Endothelial cell of umbilical vein (primary cell): Measurements from ENCODE around the gene CCDC73. TPM values are rescaled to one million over a fixed set of nuclear protein-coding genes. Genes with fewer than 3 reads are reported as not detected.

Experiments
- BruUV-seq: library from RNA; stranded (reverse); fragments of 400-500 nt; replicated peaks from 2 replicates; lab custom pipeline; 2021; lab: Mats Ljungman, UMichigan
- CTCF ChIA-PET: fragments of 300-600, 350-600 bp; sonication (Branson Sonifier 250); formaldehyde crosslinking; loops from one replicate; lab custom pipeline; 2021; ENCODE audit warnings: antibody characterized with exemption, inconsistent platforms; lab: Charles Lee
- POLR2A ChIA-PET: fragments of 300-600, 350-600 bp; sonication (Branson Sonifier 250); formaldehyde crosslinking; loops from one replicate; lab custom pipeline; 2021; ENCODE audit warnings: antibody characterized with exemption, inconsistent platforms; lab: Charles Lee
- DNase-seq: peaks from one replicate; pipeline ENCODE4 v3.0.0-alpha.2; 2011; ENCODE audit warnings: low read depth, low spot score
- FAIRE-seq: peaks from 2 replicates; lab custom pipeline; 2011; peaks lifted over from hg19 to GRCh38; lab: Jason Lieb, UNC
- H2AFZ ChIP-seq: 2 replicates; pipeline ENCODE4 v1.6.0; 2012; ENCODE audit warnings: low read depth, low read length, control low read depth, inconsistent platforms
- H3K27ac ChIP-seq: 2 replicates; pipeline ENCODE4 v1.5.1; 2011; ENCODE audit warnings: low read depth, mild to moderate bottlenecking, control low read depth, low read length, moderate library complexity; ENCODE audit not compliant: insufficient read depth
- H3K27me3 ChIP-seq, 2 experiments: 2 replicates each; pipeline versions ENCODE4 v1.6.0 to v1.6.1; 2011; ENCODE audit warnings: low read length in 2 of 2, mixed read lengths in 1 of 2; ENCODE audit not compliant: control insufficient read depth in 2 of 2, insufficient read depth in 2 of 2
- H3K36me3 ChIP-seq, 2 experiments: 2 replicates in 1 of 2; 3 replicates in 1 of 2; pipeline ENCODE4 v1.5.1; 2011; ENCODE audit warnings: low read length in 2 of 2, mild to moderate bottlenecking in 1 of 2, moderate library complexity in 1 of 2; ENCODE audit not compliant: control insufficient read depth in 2 of 2, insufficient read depth in 2 of 2; ENCODE audit errors: extremely low read depth in 1 of 2
- H3K4me1 ChIP-seq: 3 replicates; pipeline ENCODE4 v1.5.1; 2011; ENCODE audit warnings: mild to moderate bottlenecking, low read length; ENCODE audit not compliant: control insufficient read depth, insufficient read depth; ENCODE audit errors: extremely low read depth
- H3K4me2 ChIP-seq: 2 replicates; pipeline ENCODE4 v1.6.1; 2011; ENCODE audit warnings: low read length, control low read depth, mixed read lengths; ENCODE audit not compliant: insufficient read depth
- H3K4me3 ChIP-seq, 3 experiments: fragments of 200-600 bp in 1 of 3; sonication (generic), shearing (Covaris generic) in 1 of 3; replicated peaks in 1 of 3; 2 replicates each; pipeline ENCODE4 v1.5.1; 2011 to 2016; ENCODE audit warnings: control low read depth in 3 of 3, low read length in 3 of 3, mild to moderate bottlenecking in 2 of 3, inconsistent platforms in 1 of 3, low read depth in 1 of 3, moderate library complexity in 1 of 3; ENCODE audit not compliant: insufficient read depth in 1 of 3
- H3K79me2 ChIP-seq: 2 replicates; pipeline ENCODE4 v1.6.0; 2012; ENCODE audit warnings: low read length, inconsistent platforms; ENCODE audit not compliant: control insufficient read depth, insufficient read depth
- H3K9ac ChIP-seq: replicated peaks from 2 replicates; pipeline ENCODE3; 2011; ENCODE audit warnings: low read length, control low read depth; ENCODE audit not compliant: insufficient read depth; ENCODE audit errors: extremely low read depth
- H3K9me1 ChIP-seq: replicated peaks from 3 replicates; pipeline ENCODE4 v1.6.0; 2011; ENCODE audit warnings: mild to moderate bottlenecking, low read length; ENCODE audit not compliant: control insufficient read depth, insufficient read depth; ENCODE audit errors: extremely low read depth
- H3K9me3 ChIP-seq: replicated peaks from 2 replicates; pipeline ENCODE4 v1.5.1; 2012; ENCODE audit warnings: low read length, inconsistent platforms; ENCODE audit not compliant: control insufficient read depth, insufficient read depth
- H4K20me1 ChIP-seq: replicated peaks from 2 replicates; pipeline ENCODE3; 2011; ENCODE audit warnings: mild to moderate bottlenecking, low read length; ENCODE audit not compliant: control insufficient read depth, insufficient read depth; ENCODE audit errors: extremely low read depth
- CTCF ChIP-seq, 2 donors: IDR thresholded peaks; 1 replicate in 1 of 2; 2 replicates in 1 of 2; pipeline ENCODE4 v1.5.1; 2011; ENCODE audit warnings: low read length in 2 of 2, mild to moderate bottlenecking in 2 of 2, moderate library complexity in 2 of 2, control low read depth in 1 of 2, inconsistent platforms in 1 of 2, low read depth in 1 of 2; ENCODE audit not compliant: insufficient read depth in 1 of 2; ENCODE audit errors: extremely low read depth in 1 of 2
- EZH2 ChIP-seq: IDR thresholded peaks from 2 replicates; pipeline ENCODE4 v1.6.1; 2012; ENCODE audit warnings: borderline replicate concordance, low read depth, mild to moderate bottlenecking, moderate library complexity, low read length, inconsistent platforms; ENCODE audit not compliant: severe bottlenecking
- FOS ChIP-seq: IDR thresholded peaks from 2 replicates; pipeline ENCODE4 v1.6.1; 2011; ENCODE audit warnings: mild to moderate bottlenecking, low read length, moderate library complexity, borderline replicate concordance; ENCODE audit not compliant: insufficient read depth
- GATA2 ChIP-seq: IDR thresholded peaks from 2 replicates; pipeline ENCODE4 v1.7.0; 2011; ENCODE audit warnings: low read depth, mild to moderate bottlenecking, moderate library complexity, mixed read lengths, low read length; ENCODE audit not compliant: insufficient read length, insufficient read depth
- JUN ChIP-seq: IDR thresholded peaks from 2 replicates; pipeline ENCODE4 v1.6.1; 2011; ENCODE audit warnings: borderline replicate concordance, low read depth; ENCODE audit not compliant: insufficient read length, insufficient read depth
- MYC ChIP-seq: IDR thresholded peaks from one replicate; pipeline ENCODE4 v1.6.1; 2011; ENCODE audit warnings: mild to moderate bottlenecking, low read depth, low read length
- POLR2A ChIP-seq: IDR thresholded peaks from 2 replicates; pipeline ENCODE4 v1.6.1; 2012; ENCODE audit warnings: low read depth, mild to moderate bottlenecking, control low read depth, low read length
- POLR2AphosphoS5 ChIP-seq: IDR thresholded peaks from 2 replicates; pipeline ENCODE4 v1.6.1; 2012; ENCODE audit warnings: low read depth, mild to moderate bottlenecking, control low read depth, low read length, moderate library complexity; ENCODE audit not compliant: insufficient read depth
- dilution Hi-C: fragments of 300-500 bp; cut with MboI; formaldehyde crosslinking; loops from one replicate; pipeline ENCODE4 v1.15.0; 2019; ENCODE audit warnings: low sequenced_read_pairs; ENCODE audit not compliant: extremely low pct_ligation_motif_present
- intact Hi-C: fragments of 100-400 bp; cut with micrococcal nuclease; formaldehyde crosslinking; loops from one replicate; pipeline ENCODE4 v1.10.0; 2022
- polyA plus RNA-seq, 4 experiments: library from polyadenylated mRNA; depleted of rRNA in 3 of 4; stranded (reverse) in 3 of 4; unstranded in 1 of 4; fragments of >200 nt; gene quantifications; 2 replicates each; pipeline versions ENCODE4 v1.2.1 to v1.2.3, GENCODE V29; 2011 to 2012; ENCODE audit warnings: missing spikeins in 1 of 4
- total RNA-seq: library from RNA; stranded (reverse); gene quantifications from 2 replicates; pipeline ENCODE4 v1.2.3, GENCODE V29; 2021
- TF ChIP-seq, protein P1 (sequence below): IDR thresholded peaks from 2 replicates; pipeline ENCODE4 v1.6.1; 2011; ENCODE audit not compliant: insufficient read depth, insufficient read length

The CCDC73 gene
- total and polyA plus RNA-seq, 2 donors (not counting 3 experiments of a cell fraction or from before 2014, with no cell fraction given), result not detected

DNA sequence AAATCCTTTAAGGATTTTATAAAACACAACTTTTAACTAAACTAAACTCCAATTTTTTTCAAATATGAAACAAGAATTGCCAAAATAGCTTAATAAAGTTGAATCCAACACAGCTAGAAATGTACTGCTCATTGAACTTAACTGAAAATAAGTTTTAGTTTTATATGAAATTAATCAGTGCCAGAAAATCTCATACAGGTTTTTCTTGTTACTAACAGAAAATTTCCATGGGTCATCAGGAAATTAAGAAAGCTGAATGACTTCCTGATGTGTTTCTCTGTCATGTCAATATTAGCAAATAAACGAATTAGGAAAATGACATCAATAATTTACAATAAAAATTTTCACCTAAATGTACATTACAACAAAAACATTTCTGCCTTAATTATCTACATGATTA lies 3.5 kb downstream of the CCDC73 start:
- Histone ChIP-seq H3K9me1 (no peaks in the 10 kb centered on the region), H3K4me3 (no peak overlapping the region), H3K9ac (no peak overlapping the region), H3K9me3 (no peaks in the 10 kb centered on the region), H3K4me2 (no peak overlapping the region), H4K20me1 (no peaks in the 10 kb centered on the region), H3K4me1 (no peaks in the 10 kb centered on the region), H3K27ac (no peak overlapping the region), H3K79me2 (no peaks in the 10 kb centered on the region), H3K36me3 (no peaks in the 10 kb centered on the region), H3K27me3 (peaks cover 5 to 26% of the 10 kb centered on the region in 2 experiments), H2AFZ (no peak overlapping the region)
- FAIRE-seq (no peak), DNase-seq (no peak)
- BruUV-seq, result no TSS peak
- POLR2A ChIA-PET, result no interaction called here
- dilution Hi-C loops, result no loop called here
- no peak for TF ChIP-seq POLR2A
- TF ChIP-seq CTCF (IDR thresholded peaks at IDR 0.05; ENCODE audit: extremely low read depth in 1 of 2, insufficient read depth in 1 of 2, low read depth in 1 of 2, low read length in 2 of 2), result no peak
- TF ChIP-seq POLR2AphosphoS5, result no peak
- no peak for TF ChIP-seq MYC
- no peak for TF ChIP-seq FOS
- TF ChIP-seq GATA2, result no peak
- no peak for TF ChIP-seq JUN
- TF ChIP-seq EZH2, result no peak
- TF ChIP-seq, protein P1, sequence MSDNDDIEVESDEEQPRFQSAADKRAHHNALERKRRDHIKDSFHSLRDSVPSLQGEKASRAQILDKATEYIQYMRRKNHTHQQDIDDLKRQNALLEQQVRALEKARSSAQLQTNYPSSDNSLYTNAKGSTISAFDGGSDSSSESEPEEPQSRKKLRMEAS, result no peak
- CTCF ChIA-PET, result interaction anchor here (1.1 to 3.3 kb wide), 5 partner anchors 16 to 1039 kb away, joined by 4 to 37 read pairs (median 6); no protein-coding TSS in a partner anchor
- intact Hi-C loops, result loop anchor here (1.0 to 5.0 kb wide), 2 partner anchors 78 to 209 kb away; partner anchors contain the start of gene EIF3M
